B cell (primary cell): ENCODE measurements around the gene OR5AR1. TPM values are rescaled to one million over a fixed set of nuclear protein-coding genes. Genes with fewer than 3 reads are reported as not detected.

Experiments
- ATAC-seq: fragments of 200-7000 bp; cut with Tn5 transposase; one replicate; pipeline ENCODE4 v1.10.0; 2021; ENCODE audit warnings: low read depth, mild to moderate bottlenecking, moderate number of reproducible peaks, moderate library complexity
- CTCF ChIA-PET: fragments of 350-600 bp; sonication (Branson Sonifier 250); formaldehyde crosslinking; loops from one replicate; lab custom pipeline; 2021; ENCODE audit warnings: antibody characterized with exemption, inconsistent platforms; lab: Charles Lee
- POLR2A ChIA-PET: fragments of 350-600 bp; sonication (Branson Sonifier 250); formaldehyde crosslinking; loops from one replicate; lab custom pipeline; 2021; ENCODE audit warnings: antibody characterized with exemption; lab: Charles Lee
- DNase-seq: peaks from one replicate; pipeline ENCODE4 v3.0.0; 2013
- H2AFZ ChIP-seq: 2 replicates; pipeline ENCODE4 v1.6.1; 2012; ENCODE audit warnings: mild to moderate bottlenecking, low read depth, low read length; ENCODE audit not compliant: insufficient read depth, poor library complexity, severe bottlenecking
- H3K27ac ChIP-seq, 2 donors: 1 replicate in 1 of 2; 2 replicates in 1 of 2; pipeline ENCODE4 v1.5.1; 2012 to 2013; ENCODE audit warnings: low read length in 2 of 2, mild to moderate bottlenecking in 2 of 2, moderate library complexity in 1 of 2
- H3K27me3 ChIP-seq, 4 experiments: fragments of 200-600 bp in 1 of 4; sonication (generic) in 1 of 4; replicated peaks in 1 of 4; 1 replicate in 2 of 4; 2 replicates in 2 of 4; pipeline versions ENCODE4 v1.6.1 to v1.7.0; 2013 to 2016; ENCODE audit warnings: low read length in 3 of 4, mild to moderate bottlenecking in 2 of 4, mixed read lengths in 1 of 4, moderate library complexity in 1 of 4; ENCODE audit not compliant: insufficient read depth in 4 of 4, control insufficient read depth in 3 of 4; ENCODE audit errors: control extremely low read depth in 1 of 4
- H3K36me3 ChIP-seq, 2 experiments: replicated peaks in 1 of 2; 1 replicate in 1 of 2; 2 replicates in 1 of 2; pipeline versions ENCODE4 v1.6.1 to v1.7.1; 2013; ENCODE audit warnings: low read length in 1 of 2; ENCODE audit not compliant: insufficient read depth in 2 of 2, control insufficient read depth in 1 of 2; ENCODE audit errors: control extremely low read depth in 1 of 2, extremely low read depth in 1 of 2
- H3K4me1 ChIP-seq, 2 donors: fragments of 200-600 bp in 1 of 2; sonication (generic) in 1 of 2; 1 replicate in 1 of 2; 2 replicates in 1 of 2; pipeline versions ENCODE4 v1.5.1 to v1.6.1; 2013 to 2017; ENCODE audit warnings: low read length in 2 of 2; ENCODE audit not compliant: control insufficient read depth in 2 of 2, insufficient read depth in 2 of 2
- H3K4me2 ChIP-seq: replicated peaks from 2 replicates; pipeline ENCODE3; 2012; ENCODE audit warnings: mild to moderate bottlenecking, low read depth, low read length; ENCODE audit not compliant: poor library complexity, severe bottlenecking
- H3K4me3 ChIP-seq, 5 experiments: fragments of 200-600 bp in 1 of 5; sonication (generic) in 1 of 5; 1 replicate in 3 of 5; 2 replicates in 2 of 5; pipeline versions ENCODE4 v1.5.1 to v1.7.0; 2011 to 2016; ENCODE audit warnings: low read length in 4 of 5, mild to moderate bottlenecking in 4 of 5, low read depth in 2 of 5, control low read depth in 1 of 5, moderate library complexity in 1 of 5; ENCODE audit not compliant: insufficient read depth in 1 of 5; ENCODE audit errors: control extremely low read depth in 1 of 5, extremely low read depth in 1 of 5
- H3K79me2 ChIP-seq: fragments of 200-600 bp; sonication (generic); one replicate; pipeline ENCODE4 v1.6.0; 2016; ENCODE audit warnings: low read length; ENCODE audit not compliant: control insufficient read depth, insufficient read depth
- H3K9ac ChIP-seq: fragments of 200-600 bp; sonication (generic); 2 replicates; pipeline ENCODE4 v1.6.1; 2017; ENCODE audit warnings: mild to moderate bottlenecking, low read length, moderate library complexity
- H3K9me3 ChIP-seq, 3 donors: one replicate each; pipeline versions ENCODE4 v1.6.1 to v1.7.1; 2013; ENCODE audit warnings: low read length in 2 of 3; ENCODE audit not compliant: control insufficient read depth in 2 of 3, insufficient read depth in 1 of 3; ENCODE audit errors: control extremely low read depth in 1 of 3
- H4K20me1 ChIP-seq: 2 replicates; pipeline ENCODE4 v1.6.0; 2012; ENCODE audit warnings: mild to moderate bottlenecking, low read length; ENCODE audit not compliant: insufficient read depth, control insufficient read depth, poor library complexity, severe bottlenecking
- H3K27ac Mint-ChIP-seq: one replicate; pipeline ENCODE4 v1.8.0; 2021; ENCODE audit warnings: mixed read lengths
- H3K27me3 Mint-ChIP-seq: one replicate; pipeline ENCODE4 v1.8.0; 2021; ENCODE audit warnings: mixed read lengths
- H3K4me1 Mint-ChIP-seq: one replicate; pipeline ENCODE4 v1.8.0; 2021; ENCODE audit warnings: mixed read lengths
- H3K4me3 Mint-ChIP-seq: one replicate; pipeline ENCODE4 v1.8.0; 2021; ENCODE audit warnings: mixed read lengths
- H3K9me3 Mint-ChIP-seq: one replicate; pipeline ENCODE4 v1.8.0; 2022; ENCODE audit warnings: mixed read lengths; ENCODE audit not compliant: insufficient read depth
- EZH2 ChIP-seq: IDR thresholded peaks from 2 replicates; pipeline ENCODE4 v1.6.1; 2012; ENCODE audit warnings: borderline replicate concordance, low read depth, mild to moderate bottlenecking, moderate library complexity, low read length; ENCODE audit not compliant: insufficient read depth, poor library complexity, severe bottlenecking
- WGBS: methylation state at CpG from one replicate; pipeline ENCODE4 v1.1.5; 2013; ENCODE audit warnings: missing lambda C conversion rate; ENCODE audit not compliant: insufficient coverage; 5-methylcytosine and 5-hydroxymethylcytosine counted together
- intact Hi-C: fragments of 100-400 bp; cut with micrococcal nuclease; formaldehyde crosslinking; loops from one replicate; pipeline ENCODE4 v1.10.0; 2022
- polyA minus RNA-seq: library from RNA; depleted of rRNA, polyadenylated mRNA; stranded (reverse); fragments of >200 nt; gene quantifications from 2 replicates; pipeline ENCODE4 v1.2.3, GENCODE V29; 2012
- polyA plus RNA-seq: library from polyadenylated mRNA; depleted of rRNA; stranded (reverse); fragments of >200 nt; gene quantifications from 2 replicates; pipeline ENCODE4 v1.2.3, GENCODE V29; 2012
- total RNA-seq, 2 donors: library from RNA; stranded (reverse); fragments of 120-200 nt in 1 of 2; gene quantifications; 1 replicate in 1 of 2; 2 replicates in 1 of 2; pipeline versions ENCODE4 v1.2.3 to v1.2.4, GENCODE V29; 2013 to 2022
- TF ChIP-seq, protein P1 (sequence below): fragments of 200-600 bp; IDR thresholded peaks from one replicate; pipeline ENCODE4 v1.8.0; 2022; ENCODE audit warnings: antibody characterized with exemption, mild to moderate bottlenecking

OR5AR1 gene
- total RNA-seq (not detected in 2 replicates), polyA plus RNA-seq (not detected in 2 replicates), polyA minus RNA-seq (not detected in 2 replicates)
- total RNA-seq (2013), result not detected

DNA sequence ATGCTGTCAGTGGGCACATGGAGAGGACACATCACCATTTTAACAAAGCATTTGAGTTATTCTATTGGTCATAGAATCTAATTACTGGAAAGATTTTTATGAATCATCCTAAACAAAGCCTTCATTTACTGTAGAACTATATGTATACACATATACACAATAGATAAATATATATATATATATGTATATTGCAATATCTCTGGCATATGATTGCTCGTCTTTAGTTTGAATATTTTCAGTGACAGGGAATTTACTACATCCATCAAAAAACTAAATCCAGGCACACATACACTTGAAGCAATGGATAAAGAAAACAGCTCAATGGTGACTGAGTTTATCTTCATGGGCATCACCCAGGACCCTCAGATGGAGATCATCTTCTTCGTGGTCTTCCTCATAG lies at the start of gene OR5AR1:
Gene OR5AR1, plus strand, starts transcription at position 301 of the 400 bp plus-strand sequence. Its CDS starts 0 bp downstream, at position 301.
- no peak within 1 kb of the TSS for H3K27ac ChIP-seq
- H3K27ac Mint-ChIP-seq, result no peak within 1 kb of the TSS
- no peaks in the 10 kb centered on the region for H3K36me3 ChIP-seq
- intact Hi-C loops, result no loop called here
- whole genome bisulfite sequencing, result no CpG with 5 or more reads among the region's 2 CpGs
- H3K27me3 Mint-ChIP-seq, result no peaks in the 10 kb centered on the region
- H3K4me1 Mint-ChIP-seq, result no peaks in the 10 kb centered on the region
- no peaks in the 10 kb centered on the region for H3K79me2 ChIP-seq
- H3K9ac ChIP-seq, result no peak within 1 kb of the TSS
- no peak within 1 kb of the TSS for H2AFZ ChIP-seq
- POLR2A ChIA-PET, result no interaction called here
- H4K20me1 ChIP-seq, result no peaks in the 10 kb centered on the region
- H3K4me3 Mint-ChIP-seq, result no peak within 1 kb of the TSS
- CTCF ChIA-PET, result no interaction called here
- no peak for TF ChIP-seq EZH2
- TF ChIP-seq, protein P1, sequence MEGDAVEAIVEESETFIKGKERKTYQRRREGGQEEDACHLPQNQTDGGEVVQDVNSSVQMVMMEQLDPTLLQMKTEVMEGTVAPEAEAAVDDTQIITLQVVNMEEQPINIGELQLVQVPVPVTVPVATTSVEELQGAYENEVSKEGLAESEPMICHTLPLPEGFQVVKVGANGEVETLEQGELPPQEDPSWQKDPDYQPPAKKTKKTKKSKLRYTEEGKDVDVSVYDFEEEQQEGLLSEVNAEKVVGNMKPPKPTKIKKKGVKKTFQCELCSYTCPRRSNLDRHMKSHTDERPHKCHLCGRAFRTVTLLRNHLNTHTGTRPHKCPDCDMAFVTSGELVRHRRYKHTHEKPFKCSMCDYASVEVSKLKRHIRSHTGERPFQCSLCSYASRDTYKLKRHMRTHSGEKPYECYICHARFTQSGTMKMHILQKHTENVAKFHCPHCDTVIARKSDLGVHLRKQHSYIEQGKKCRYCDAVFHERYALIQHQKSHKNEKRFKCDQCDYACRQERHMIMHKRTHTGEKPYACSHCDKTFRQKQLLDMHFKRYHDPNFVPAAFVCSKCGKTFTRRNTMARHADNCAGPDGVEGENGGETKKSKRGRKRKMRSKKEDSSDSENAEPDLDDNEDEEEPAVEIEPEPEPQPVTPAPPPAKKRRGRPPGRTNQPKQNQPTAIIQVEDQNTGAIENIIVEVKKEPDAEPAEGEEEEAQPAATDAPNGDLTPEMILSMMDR, result no peak
- no peak within 1 kb of the TSS for H3K4me3 ChIP-seq
- no peak within 1 kb of the TSS for H3K4me2 ChIP-seq
- no peaks in the 10 kb centered on the region for H3K4me1 ChIP-seq
- no peaks in the 10 kb centered on the region for H3K27me3 ChIP-seq
- H3K9me3 ChIP-seq, result no peaks in the 10 kb centered on the region
- no peak for ATAC-seq
- peaks cover 4% of the 10 kb centered on the region for H3K9me3 Mint-ChIP-seq
- no peak for DNase-seq

- intact Hi-C loops, result no loop called here
- no peak for ATAC-seq
- POLR2A ChIA-PET, result no interaction called here
Observed at GRCh38 chr11:56624661-56625110, 38.8 kb upstream of the OR5AR1 start.

More at GRCh38 chr11:56624661-56625110, 38.8 kb upstream of the OR5AR1 start:
- no peaks in the 10 kb centered on the region for H3K27me3 ChIP-seq
- Mint-ChIP-seq H3K4me1 (no peaks in the 10 kb centered on the region), H3K27me3 (no peaks in the 10 kb centered on the region), H3K27ac (no peak overlapping the region), H3K9me3 (no peaks in the 10 kb centered on the region), H3K4me3 (no peak overlapping the region)
- no peaks in the 10 kb centered on the region for H3K4me1 ChIP-seq
- H3K79me2 ChIP-seq, result no peaks in the 10 kb centered on the region
- no peaks in the 10 kb centered on the region for H4K20me1 ChIP-seq
- DNase-seq, result no peak
- H3K9ac ChIP-seq, result no peak overlapping the region
- H3K36me3 ChIP-seq, result no peaks in the 10 kb centered on the region
- no peak overlapping the region for H2AFZ ChIP-seq
- H3K27ac ChIP-seq, result no peak overlapping the region
- CTCF ChIA-PET, result no interaction called here
- TF ChIP-seq, protein P1, result no peak
- no peak for TF ChIP-seq EZH2
- no CpG with 5 or more reads among the region's 3 CpGs for WGBS
- no peaks in the 10 kb centered on the region for H3K9me3 ChIP-seq
- no peak overlapping the region for H3K4me3 ChIP-seq
- no peak overlapping the region for H3K4me2 ChIP-seq
